Measurements from ENCODE around the gene PRAF2. TPM values are rescaled to one million over a fixed set of nuclear protein-coding genes. Genes with fewer than 3 reads are reported as not detected.
A peak's percentile ranks its signal among the peaks of the same experiment; 100 is the strongest.

The PRAF2 gene
- total and polyA plus RNA-seq, 9 of the 15 experiments (the other 6 are each of a cell fraction or from before 2014, with no cell fraction given) = 0.24 to 5.7 (median 2.0) TPM

DNA sequence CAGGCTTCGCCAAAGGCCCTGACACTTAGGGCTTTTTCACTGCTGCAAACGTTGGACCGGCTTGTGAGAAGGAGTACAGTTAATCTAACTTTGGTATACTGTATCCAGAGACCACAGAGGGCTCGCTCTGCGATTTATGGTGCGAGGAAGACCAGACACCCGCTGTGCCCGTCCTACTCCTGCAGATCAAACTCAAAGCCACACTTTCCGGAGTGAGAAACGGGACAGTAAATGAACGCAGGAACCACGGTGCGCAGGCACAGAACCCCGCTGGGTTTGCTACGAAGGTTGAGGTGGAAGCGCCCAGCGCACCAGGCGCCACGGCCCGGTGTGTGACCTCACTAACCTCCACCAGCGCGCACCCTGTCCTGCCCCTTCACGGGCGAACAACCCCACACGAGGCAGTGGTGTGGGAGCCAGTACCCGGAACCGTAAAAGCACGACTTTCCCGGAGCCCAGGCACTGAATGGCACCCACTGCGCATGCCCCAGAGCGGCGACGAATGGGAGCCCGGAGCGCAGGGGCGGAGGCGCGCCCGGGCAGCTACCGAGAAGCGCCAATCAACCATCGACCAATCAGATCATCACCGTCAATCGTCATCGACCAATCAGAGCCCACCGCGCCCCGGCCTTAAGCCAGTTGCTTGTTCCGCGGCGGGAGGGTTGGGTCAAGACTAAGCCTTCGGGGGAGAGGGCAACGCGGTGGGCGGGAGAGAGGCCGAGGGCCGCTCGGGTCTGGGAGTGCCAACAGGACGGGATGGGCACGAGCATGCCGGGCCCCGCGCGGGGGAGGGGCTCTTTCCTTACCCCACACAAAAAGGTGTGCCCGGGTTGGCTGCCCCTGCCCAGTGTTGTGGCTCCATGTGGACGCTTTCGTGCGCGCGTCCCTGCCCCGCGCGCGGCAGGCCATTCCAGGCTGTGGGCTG is 27.2 kb upstream of the PRAF2 start (continued):
- TF ChIP-seq STAT5B (CRISPR knock-in tag; IDR thresholded peaks at IDR 0.05) (no peak), ZFPM2 (CRISPR knock-in tag; IDR thresholded peaks at IDR 0.05) (no peak), SIX5 (IDR thresholded peaks at IDR 0.05; ENCODE audit: borderline replicate concordance in 1 of 2, insufficient read depth in 1 of 2, low read depth in 1 of 2, low read length in 2 of 2) (no peak), RNF2 (IDR thresholded peaks at IDR 0.05) (no peak), KHSRP (IDR thresholded peaks at IDR 0.05) (no peak), ZNF174 (CRISPR knock-in tag; IDR thresholded peaks at IDR 0.05) (no peak), ETV6 (IDR thresholded peaks at IDR 0.05; ENCODE audit: borderline replicate concordance in 1 of 2, low read depth in 2 of 2, low read length in 1 of 2) (no peak), ETV6 (CRISPR knock-in tag; IDR thresholded peaks at IDR 0.05; ENCODE audit: borderline replicate concordance) (no peak), ZNF717 (CRISPR knock-in tag; IDR thresholded peaks at IDR 0.05) (no peak), YBX1 (IDR thresholded peaks at IDR 0.05) (no peak), ZFP30 (CRISPR knock-in tag; IDR thresholded peaks at IDR 0.05; ENCODE audit: borderline replicate concordance) (no peak), SUPT5H (IDR thresholded peaks at IDR 0.05) (peak; percentile 78), ZNF282 (CRISPR knock-in tag; IDR thresholded peaks at IDR 0.05) (no peak), MTF1 (CRISPR knock-in tag; IDR thresholded peaks at IDR 0.05; ENCODE audit: borderline replicate concordance) (no peak)
- TF ChIP-seq, protein P1, sequence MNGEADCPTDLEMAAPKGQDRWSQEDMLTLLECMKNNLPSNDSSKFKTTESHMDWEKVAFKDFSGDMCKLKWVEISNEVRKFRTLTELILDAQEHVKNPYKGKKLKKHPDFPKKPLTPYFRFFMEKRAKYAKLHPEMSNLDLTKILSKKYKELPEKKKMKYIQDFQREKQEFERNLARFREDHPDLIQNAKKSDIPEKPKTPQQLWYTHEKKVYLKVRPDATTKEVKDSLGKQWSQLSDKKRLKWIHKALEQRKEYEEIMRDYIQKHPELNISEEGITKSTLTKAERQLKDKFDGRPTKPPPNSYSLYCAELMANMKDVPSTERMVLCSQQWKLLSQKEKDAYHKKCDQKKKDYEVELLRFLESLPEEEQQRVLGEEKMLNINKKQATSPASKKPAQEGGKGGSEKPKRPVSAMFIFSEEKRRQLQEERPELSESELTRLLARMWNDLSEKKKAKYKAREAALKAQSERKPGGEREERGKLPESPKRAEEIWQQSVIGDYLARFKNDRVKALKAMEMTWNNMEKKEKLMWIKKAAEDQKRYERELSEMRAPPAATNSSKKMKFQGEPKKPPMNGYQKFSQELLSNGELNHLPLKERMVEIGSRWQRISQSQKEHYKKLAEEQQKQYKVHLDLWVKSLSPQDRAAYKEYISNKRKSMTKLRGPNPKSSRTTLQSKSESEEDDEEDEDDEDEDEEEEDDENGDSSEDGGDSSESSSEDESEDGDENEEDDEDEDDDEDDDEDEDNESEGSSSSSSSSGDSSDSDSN (IDR thresholded peaks at IDR 0.05; ENCODE audit: borderline replicate concordance in 1 of 2, low read depth in 2 of 2, low read length in 2 of 2) = 0 out of 4 replicates have a peak, but pooled peaks have one; percentile 29 to 52
- TF ChIP-seq, protein P2, sequence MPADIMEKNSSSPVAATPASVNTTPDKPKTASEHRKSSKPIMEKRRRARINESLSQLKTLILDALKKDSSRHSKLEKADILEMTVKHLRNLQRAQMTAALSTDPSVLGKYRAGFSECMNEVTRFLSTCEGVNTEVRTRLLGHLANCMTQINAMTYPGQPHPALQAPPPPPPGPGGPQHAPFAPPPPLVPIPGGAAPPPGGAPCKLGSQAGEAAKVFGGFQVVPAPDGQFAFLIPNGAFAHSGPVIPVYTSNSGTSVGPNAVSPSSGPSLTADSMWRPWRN (IDR thresholded peaks at IDR 0.05; ENCODE audit: low read depth) = no peak
- TF ChIP-seq, protein P3, sequence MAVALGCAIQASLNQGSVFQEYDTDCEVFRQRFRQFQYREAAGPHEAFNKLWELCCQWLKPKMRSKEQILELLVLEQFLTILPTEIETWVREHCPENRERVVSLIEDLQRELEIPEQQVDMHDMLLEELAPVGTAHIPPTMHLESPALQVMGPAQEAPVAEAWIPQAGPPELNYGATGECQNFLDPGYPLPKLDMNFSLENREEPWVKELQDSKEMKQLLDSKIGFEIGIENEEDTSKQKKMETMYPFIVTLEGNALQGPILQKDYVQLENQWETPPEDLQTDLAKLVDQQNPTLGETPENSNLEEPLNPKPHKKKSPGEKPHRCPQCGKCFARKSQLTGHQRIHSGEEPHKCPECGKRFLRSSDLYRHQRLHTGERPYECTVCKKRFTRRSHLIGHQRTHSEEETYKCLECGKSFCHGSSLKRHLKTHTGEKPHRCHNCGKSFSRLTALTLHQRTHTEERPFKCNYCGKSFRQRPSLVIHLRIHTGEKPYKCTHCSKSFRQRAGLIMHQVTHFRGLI (CRISPR knock-in tag; IDR thresholded peaks at IDR 0.05) = no peak
- TF ChIP-seq, protein P4, sequence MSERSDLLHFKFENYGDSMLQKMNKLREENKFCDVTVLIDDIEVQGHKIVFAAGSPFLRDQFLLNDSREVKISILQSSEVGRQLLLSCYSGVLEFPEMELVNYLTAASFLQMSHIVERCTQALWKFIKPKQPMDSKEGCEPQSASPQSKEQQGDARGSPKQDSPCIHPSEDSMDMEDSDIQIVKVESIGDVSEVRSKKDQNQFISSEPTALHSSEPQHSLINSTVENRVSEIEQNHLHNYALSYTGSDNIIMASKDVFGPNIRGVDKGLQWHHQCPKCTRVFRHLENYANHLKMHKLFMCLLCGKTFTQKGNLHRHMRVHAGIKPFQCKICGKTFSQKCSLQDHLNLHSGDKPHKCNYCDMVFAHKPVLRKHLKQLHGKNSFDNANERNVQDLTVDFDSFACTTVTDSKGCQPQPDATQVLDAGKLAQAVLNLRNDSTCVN (CRISPR knock-in tag; IDR thresholded peaks at IDR 0.05) = no peak
- TF ChIP-seq, protein P5, sequence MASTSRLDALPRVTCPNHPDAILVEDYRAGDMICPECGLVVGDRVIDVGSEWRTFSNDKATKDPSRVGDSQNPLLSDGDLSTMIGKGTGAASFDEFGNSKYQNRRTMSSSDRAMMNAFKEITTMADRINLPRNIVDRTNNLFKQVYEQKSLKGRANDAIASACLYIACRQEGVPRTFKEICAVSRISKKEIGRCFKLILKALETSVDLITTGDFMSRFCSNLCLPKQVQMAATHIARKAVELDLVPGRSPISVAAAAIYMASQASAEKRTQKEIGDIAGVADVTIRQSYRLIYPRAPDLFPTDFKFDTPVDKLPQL (IDR thresholded peaks at IDR 0.05; ENCODE audit: extremely low read depth, insufficient read length) = no peak
- TF ChIP-seq, protein P6, sequence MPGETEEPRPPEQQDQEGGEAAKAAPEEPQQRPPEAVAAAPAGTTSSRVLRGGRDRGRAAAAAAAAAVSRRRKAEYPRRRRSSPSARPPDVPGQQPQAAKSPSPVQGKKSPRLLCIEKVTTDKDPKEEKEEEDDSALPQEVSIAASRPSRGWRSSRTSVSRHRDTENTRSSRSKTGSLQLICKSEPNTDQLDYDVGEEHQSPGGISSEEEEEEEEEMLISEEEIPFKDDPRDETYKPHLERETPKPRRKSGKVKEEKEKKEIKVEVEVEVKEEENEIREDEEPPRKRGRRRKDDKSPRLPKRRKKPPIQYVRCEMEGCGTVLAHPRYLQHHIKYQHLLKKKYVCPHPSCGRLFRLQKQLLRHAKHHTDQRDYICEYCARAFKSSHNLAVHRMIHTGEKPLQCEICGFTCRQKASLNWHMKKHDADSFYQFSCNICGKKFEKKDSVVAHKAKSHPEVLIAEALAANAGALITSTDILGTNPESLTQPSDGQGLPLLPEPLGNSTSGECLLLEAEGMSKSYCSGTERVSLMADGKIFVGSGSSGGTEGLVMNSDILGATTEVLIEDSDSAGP (CRISPR knock-in tag; IDR thresholded peaks at IDR 0.05) = no peak
